SU-DHL-6 (cell line): Measurements from ENCODE around the gene TYW1B.
"Not testable (repeated sequence)": the region's sequence is repeated elsewhere in the genome, so short reads cannot be mapped to it uniquely, and the experiment has no call there.

Experiments
- EZH2phosphoT487 ChIP-seq: fragments of 200-600 bp; sonication (generic), shearing (Covaris generic); conservative IDR thresholded peaks from 2 replicates; pipeline ENCODE4 v1.6.1; 2018; ENCODE audit warnings: mild to moderate bottlenecking, antibody characterized with exemption, low read length, moderate library complexity, mixed read lengths
- TF ChIP-seq, protein P1 (sequence below): fragments of 200-600 bp; sonication (generic); IDR thresholded peaks from one replicate; pipeline ENCODE4 v1.5.1; 2017; ENCODE audit warnings: antibody characterized with exemption, mild to moderate bottlenecking, low read length, moderate library complexity; ENCODE audit not compliant: insufficient read depth, poor library complexity, severe bottlenecking

GRCh38 chr7:72748649-72749048 is 79.4 kb downstream of the TYW1B start:
- TF ChIP-seq, protein P1, sequence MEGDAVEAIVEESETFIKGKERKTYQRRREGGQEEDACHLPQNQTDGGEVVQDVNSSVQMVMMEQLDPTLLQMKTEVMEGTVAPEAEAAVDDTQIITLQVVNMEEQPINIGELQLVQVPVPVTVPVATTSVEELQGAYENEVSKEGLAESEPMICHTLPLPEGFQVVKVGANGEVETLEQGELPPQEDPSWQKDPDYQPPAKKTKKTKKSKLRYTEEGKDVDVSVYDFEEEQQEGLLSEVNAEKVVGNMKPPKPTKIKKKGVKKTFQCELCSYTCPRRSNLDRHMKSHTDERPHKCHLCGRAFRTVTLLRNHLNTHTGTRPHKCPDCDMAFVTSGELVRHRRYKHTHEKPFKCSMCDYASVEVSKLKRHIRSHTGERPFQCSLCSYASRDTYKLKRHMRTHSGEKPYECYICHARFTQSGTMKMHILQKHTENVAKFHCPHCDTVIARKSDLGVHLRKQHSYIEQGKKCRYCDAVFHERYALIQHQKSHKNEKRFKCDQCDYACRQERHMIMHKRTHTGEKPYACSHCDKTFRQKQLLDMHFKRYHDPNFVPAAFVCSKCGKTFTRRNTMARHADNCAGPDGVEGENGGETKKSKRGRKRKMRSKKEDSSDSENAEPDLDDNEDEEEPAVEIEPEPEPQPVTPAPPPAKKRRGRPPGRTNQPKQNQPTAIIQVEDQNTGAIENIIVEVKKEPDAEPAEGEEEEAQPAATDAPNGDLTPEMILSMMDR: not testable (repeated sequence)
- TF ChIP-seq EZH2phosphoT487: not testable (repeated sequence)
